ENCODE measurements around the gene CDH13. TPM values are rescaled to one million over a fixed set of nuclear protein-coding genes. Genes with fewer than 3 reads are reported as not detected.

CDH13 gene
- polyA plus RNA-seq, 2 of the 4 experiments (the other 2 are of a cell fraction) = not detected

GRCh38 chr16:83653785-83654184 lies 1027.0 kb downstream of the CDH13 start:
- TF ChIP-seq RARB (CRISPR knock-in tag; IDR thresholded peaks at IDR 0.05) = no peak
- ATAC-seq = no peak
- Histone ChIP-seq H3K4me3 (no peak overlapping the region), H3K4me2 (no peak overlapping the region), H3K4me1 (no peaks in the 10 kb centered on the region), H3K27ac (no peak overlapping the region), H3K9me3 (no peaks in the 10 kb centered on the region)
- POLR2A ChIA-PET = no interaction called here
- FAIRE-seq = no peak
- CTCF ChIA-PET = no interaction called here
- no peak for DNase-seq (ENCODE audit: low read depth in 1 of 2, low spot score in 1 of 2)
- 54% methylated on average over 6 of the region's 6 CpGs for WGBS (ENCODE audit: missing lambda C conversion rate)

DNA sequence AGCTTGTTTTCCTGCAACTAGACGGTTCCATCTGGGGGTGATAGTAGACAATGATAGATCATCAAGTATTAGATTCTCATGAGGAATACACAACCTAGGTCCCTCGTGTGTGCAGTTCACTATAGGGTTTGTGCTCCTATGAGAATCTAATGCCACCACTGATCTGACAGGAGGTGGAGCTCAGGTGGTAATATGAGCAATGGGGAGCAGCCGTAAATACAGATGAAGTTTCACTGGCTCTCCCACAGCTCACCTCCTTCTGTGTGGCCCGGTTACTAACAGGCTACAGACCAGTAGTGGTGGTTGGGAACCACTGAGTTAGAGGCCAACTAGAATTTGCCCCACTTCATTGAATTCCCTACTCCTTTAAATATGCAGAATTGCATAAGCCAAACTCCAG lies 1033.5 kb downstream of the CDH13 start:
- ATAC-seq = no peak
- no peaks in the 10 kb centered on the region for H3K9me3 ChIP-seq
- FAIRE-seq = no peak
- CTCF ChIA-PET = interaction anchor here (0.7 kb wide), 1 partner anchor 597 kb away, joined by 5 read pairs; no protein-coding TSS in a partner anchor
- H3K4me2 ChIP-seq = no peak overlapping the region
- no peak for TF ChIP-seq ZNF302 (CRISPR knock-in tag; IDR thresholded peaks at IDR 0.05)
- TF ChIP-seq TP53 (CRISPR knock-in tag; IDR thresholded peaks at IDR 0.05) = no peak
- TF ChIP-seq FOSL2 (IDR thresholded peaks at IDR 0.05) = no peak
- no peak for TF ChIP-seq FOSL2 (CRISPR knock-in tag; IDR thresholded peaks at IDR 0.05)
- no peak for TF ChIP-seq RCOR1 (IDR thresholded peaks at IDR 0.05; ENCODE audit: low read depth, low read length)
- TF ChIP-seq POLR2A (IDR thresholded peaks at IDR 0.05; ENCODE audit: low read length) = no peak
- TF ChIP-seq KDM5A (IDR thresholded peaks at IDR 0.05) = no peak
- TF ChIP-seq POLR2AphosphoS2 (conservative IDR thresholded peaks at IDR 0.05; ENCODE audit: low read length) = no peak
- TF ChIP-seq SMC3 (IDR thresholded peaks at IDR 0.05) = no peak
- TF ChIP-seq MAFK (IDR thresholded peaks at IDR 0.05; ENCODE audit: partially characterized antibody) = no peak
- no peak for TF ChIP-seq MAZ (IDR thresholded peaks at IDR 0.05; ENCODE audit: borderline replicate concordance, low read depth, low read length)
- TF ChIP-seq JUNB (IDR thresholded peaks at IDR 0.05) = no peak
- H3K4me1 ChIP-seq = no peaks in the 10 kb centered on the region
- POLR2A ChIA-PET = no interaction called here
- no peak overlapping the region for H3K4me3 ChIP-seq
- DNase-seq (ENCODE audit: low read depth in 1 of 2, low spot score in 1 of 2) = no peak
- 35% methylated on average over 4 of the region's 4 CpGs for WGBS (ENCODE audit: missing lambda C conversion rate)
- H3K27ac ChIP-seq = no peak overlapping the region

DNA sequence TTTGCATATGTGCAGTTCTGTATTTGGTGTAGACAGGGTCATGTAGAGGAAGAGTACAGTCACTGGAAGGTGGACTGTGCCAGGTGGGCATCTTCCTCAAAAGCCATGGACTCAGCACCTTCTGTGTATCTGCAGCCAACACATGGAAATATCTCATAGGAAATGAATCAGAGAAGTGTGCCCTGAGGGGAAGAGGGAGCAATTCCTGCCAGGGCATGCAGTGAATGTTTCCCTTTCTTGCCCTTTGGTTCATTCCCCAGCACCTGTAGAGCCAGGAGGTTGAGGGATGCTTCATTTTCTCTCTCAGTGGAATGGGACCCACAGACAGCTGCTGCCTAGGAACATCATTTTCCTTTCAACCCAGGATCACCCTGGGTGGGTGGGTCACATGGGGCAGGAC lies 1034.9 kb downstream of the CDH13 start:
- DNase-seq (ENCODE audit: low read depth in 1 of 2, low spot score in 1 of 2) (no peak), ATAC-seq (no peak), FAIRE-seq (no peak)
- Histone ChIP-seq H3K27ac (no peak overlapping the region), H3K9me3 (no peaks in the 10 kb centered on the region), H3K4me3 (no peak overlapping the region), H3K4me2 (no peak overlapping the region), H3K4me1 (no peaks in the 10 kb centered on the region)
- CTCF ChIA-PET = no interaction called here
- TF ChIP-seq, protein P1, sequence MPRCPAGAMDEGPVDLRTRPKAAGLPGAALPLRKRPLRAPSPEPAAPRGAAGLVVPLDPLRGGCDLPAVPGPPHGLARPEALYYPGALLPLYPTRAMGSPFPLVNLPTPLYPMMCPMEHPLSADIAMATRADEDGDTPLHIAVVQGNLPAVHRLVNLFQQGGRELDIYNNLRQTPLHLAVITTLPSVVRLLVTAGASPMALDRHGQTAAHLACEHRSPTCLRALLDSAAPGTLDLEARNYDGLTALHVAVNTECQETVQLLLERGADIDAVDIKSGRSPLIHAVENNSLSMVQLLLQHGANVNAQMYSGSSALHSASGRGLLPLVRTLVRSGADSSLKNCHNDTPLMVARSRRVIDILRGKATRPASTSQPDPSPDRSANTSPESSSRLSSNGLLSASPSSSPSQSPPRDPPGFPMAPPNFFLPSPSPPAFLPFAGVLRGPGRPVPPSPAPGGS (IDR thresholded peaks at IDR 0.05) = no peak
- TF ChIP-seq EP300 (IDR thresholded peaks at IDR 0.05) (no peak), JUNB (IDR thresholded peaks at IDR 0.05) (no peak), HOXA7 (CRISPR knock-in tag; IDR thresholded peaks at IDR 0.05) (no peak), SREBF2 (IDR thresholded peaks at IDR 0.05) (no peak), MAFK (IDR thresholded peaks at IDR 0.05; ENCODE audit: partially characterized antibody) (no peak), ATOH8 (CRISPR knock-in tag; IDR thresholded peaks at IDR 0.05; ENCODE audit: low read depth) (no peak), ZC3H11A (IDR thresholded peaks at IDR 0.05) (no peak), HES2 (IDR thresholded peaks at IDR 0.05) (no peak), CHD4 (IDR thresholded peaks at IDR 0.05; ENCODE audit: borderline replicate concordance) (no peak), CTCF (IDR thresholded peaks at IDR 0.05) (no peak), MAZ (IDR thresholded peaks at IDR 0.05; ENCODE audit: borderline replicate concordance, low read depth, low read length) (no peak), PBX3 (IDR thresholded peaks at IDR 0.05) (no peak), FOSB (CRISPR knock-in tag; IDR thresholded peaks at IDR 0.05) (no peak), RFX5 (IDR thresholded peaks at IDR 0.05) (no peak), HDAC2 (IDR thresholded peaks at IDR 0.05) (no peak), ZFP36 (IDR thresholded peaks at IDR 0.05; ENCODE audit: borderline replicate concordance, partially characterized antibody) (no peak)
- TF ChIP-seq, protein P2, sequence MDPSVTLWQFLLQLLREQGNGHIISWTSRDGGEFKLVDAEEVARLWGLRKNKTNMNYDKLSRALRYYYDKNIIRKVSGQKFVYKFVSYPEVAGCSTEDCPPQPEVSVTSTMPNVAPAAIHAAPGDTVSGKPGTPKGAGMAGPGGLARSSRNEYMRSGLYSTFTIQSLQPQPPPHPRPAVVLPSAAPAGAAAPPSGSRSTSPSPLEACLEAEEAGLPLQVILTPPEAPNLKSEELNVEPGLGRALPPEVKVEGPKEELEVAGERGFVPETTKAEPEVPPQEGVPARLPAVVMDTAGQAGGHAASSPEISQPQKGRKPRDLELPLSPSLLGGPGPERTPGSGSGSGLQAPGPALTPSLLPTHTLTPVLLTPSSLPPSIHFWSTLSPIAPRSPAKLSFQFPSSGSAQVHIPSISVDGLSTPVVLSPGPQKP (IDR thresholded peaks at IDR 0.05; ENCODE audit: low read depth, low read length) = no peak
- TF ChIP-seq, protein P3, sequence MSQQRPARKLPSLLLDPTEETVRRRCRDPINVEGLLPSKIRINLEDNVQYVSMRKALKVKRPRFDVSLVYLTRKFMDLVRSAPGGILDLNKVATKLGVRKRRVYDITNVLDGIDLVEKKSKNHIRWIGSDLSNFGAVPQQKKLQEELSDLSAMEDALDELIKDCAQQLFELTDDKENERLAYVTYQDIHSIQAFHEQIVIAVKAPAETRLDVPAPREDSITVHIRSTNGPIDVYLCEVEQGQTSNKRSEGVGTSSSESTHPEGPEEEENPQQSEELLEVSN (IDR thresholded peaks at IDR 0.05; ENCODE audit: borderline replicate concordance, low read depth) = no peak
- TF ChIP-seq, protein P4, sequence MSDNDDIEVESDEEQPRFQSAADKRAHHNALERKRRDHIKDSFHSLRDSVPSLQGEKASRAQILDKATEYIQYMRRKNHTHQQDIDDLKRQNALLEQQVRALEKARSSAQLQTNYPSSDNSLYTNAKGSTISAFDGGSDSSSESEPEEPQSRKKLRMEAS (IDR thresholded peaks at IDR 0.05) = no peak
- POLR2A ChIA-PET = no interaction called here
